Duodenal mucosa (tissue), 2 donors: ENCODE measurements around the gene KIF13A.

Source experiments
- H3K27ac ChIP-seq: one replicate; pipeline ENCODE4 v1.7.0; 2013; ENCODE audit warnings: low read depth, low read length
- H3K27me3 ChIP-seq, 2 donors: one replicate each; pipeline ENCODE4 v1.7.0; 2013; ENCODE audit warnings: low read length in 2 of 2, control low read depth in 1 of 2; ENCODE audit not compliant: insufficient read depth in 2 of 2, control insufficient read depth in 1 of 2
- H3K36me3 ChIP-seq, 2 donors: one replicate each; pipeline ENCODE4 v1.7.0; 2013; ENCODE audit warnings: low read length in 2 of 2, control low read depth in 1 of 2; ENCODE audit not compliant: insufficient read depth in 2 of 2, control insufficient read depth in 1 of 2
- H3K4me1 ChIP-seq, 2 donors: one replicate each; pipeline ENCODE4 v1.7.0; 2013; ENCODE audit warnings: low read length in 2 of 2, control low read depth in 1 of 2; ENCODE audit not compliant: insufficient read depth in 2 of 2, control insufficient read depth in 1 of 2
- H3K4me3 ChIP-seq, 2 donors: one replicate each; pipeline ENCODE4 v1.7.0; 2013; ENCODE audit warnings: low read length in 2 of 2, low read depth in 1 of 2
- H3K9ac ChIP-seq, 2 donors: one replicate each; pipeline ENCODE4 v1.7.0; 2013; ENCODE audit warnings: low read length in 2 of 2, low read depth in 1 of 2
- H3K9me3 ChIP-seq, 2 donors: one replicate each; pipeline ENCODE4 v1.7.0; 2013; ENCODE audit warnings: low read length in 2 of 2, control low read depth in 1 of 2; ENCODE audit not compliant: control insufficient read depth in 1 of 2

Gene KIF13A

DNA sequence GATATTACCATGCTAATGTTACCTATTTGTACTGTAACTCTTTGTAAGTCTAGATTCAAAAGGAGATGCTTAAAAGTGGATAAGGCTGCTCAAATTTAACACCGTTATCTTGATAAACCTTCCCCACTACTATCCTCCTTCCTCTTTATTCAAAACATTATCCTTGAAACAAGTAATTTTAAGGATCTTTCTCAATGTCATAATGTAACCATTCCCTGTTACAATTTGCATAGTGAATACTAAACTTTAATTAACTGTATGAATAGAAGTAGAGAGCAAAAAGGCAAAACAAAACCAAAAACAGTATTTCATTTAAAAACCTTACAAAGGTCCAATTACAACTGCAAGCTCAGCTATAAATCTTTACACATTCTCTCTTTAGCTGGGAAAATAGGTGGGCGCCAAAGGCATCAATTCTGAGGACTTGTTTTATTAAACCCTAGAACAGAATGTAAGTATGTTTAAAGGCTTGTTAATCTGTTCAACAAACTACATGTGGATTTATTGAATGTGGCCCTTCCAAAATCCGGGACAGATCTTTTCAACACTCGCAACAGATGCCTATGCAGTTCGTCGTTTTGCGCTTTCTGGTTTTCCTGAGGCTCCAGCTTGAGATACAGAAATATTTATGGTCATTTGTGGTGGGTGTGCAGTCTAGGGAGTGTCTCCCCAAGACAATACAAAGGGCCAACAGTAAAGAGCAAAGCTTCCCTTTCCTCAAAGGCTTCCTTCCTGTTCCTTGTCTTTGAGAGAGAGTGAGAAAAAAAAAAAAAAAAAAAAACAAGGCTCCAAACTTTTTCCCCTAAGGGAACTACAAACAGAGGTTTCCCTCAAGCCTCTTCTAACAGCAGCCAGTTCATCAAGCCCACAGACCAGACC is 15.1 kb downstream of the KIF13A start:
- Histone ChIP-seq H3K27ac (no peak overlapping the region), H3K4me3 (no peak overlapping the region), H3K27me3 (no peaks in the 10 kb centered on the region), H3K4me1 (peaks cover 0 to 14% of the 10 kb centered on the region in 2 donors), H3K9me3 (no peaks in the 10 kb centered on the region), H3K9ac (no peak overlapping the region), H3K36me3 (no peaks in the 10 kb centered on the region)

DNA sequence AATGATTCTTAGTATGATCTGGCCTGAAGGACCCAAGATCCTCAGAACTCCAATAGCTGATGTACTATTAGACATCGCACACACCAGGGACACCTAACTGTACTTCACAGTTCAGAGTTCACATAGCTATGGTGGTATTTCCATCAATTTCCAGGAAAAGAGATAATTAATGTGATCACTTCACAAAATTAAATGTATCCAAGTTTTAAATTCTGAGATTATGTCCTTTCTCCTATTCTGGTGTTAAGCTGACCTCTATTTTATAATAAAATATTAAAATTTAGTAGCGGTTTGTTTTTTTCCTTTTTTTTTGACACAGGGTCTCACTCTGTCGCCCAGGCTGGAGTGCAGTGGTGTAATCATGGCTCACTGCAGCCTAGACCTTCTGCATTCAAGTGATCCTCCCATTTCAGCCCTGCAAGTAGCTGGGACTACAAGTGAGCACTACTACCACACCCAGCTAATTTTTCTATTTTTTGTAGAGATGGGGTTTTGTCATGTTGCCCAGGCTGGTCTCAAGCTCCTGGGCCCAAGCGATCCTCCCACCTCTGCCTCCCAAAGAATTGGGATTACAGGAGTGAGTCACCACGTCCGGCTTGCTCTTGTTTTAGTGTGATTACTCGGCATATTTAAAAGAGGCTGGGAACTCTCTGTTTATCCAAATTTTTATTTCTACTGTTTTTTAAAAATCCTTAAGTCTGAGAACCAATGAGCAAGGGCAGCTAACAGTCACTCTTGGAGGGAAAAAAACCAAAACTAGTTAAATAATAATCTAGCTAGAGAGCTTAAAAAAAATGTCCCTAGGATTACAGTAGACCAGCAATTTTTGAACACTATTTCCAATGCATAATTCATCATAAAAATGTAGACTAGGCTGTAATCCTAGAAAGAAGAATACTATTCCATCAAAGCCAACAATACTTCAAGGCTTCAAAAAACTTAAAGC is 16.0 kb downstream of the KIF13A start:
- Histone ChIP-seq H3K27me3 (no peaks in the 10 kb centered on the region), H3K4me1 (peaks cover 0 to 14% of the 10 kb centered on the region in 2 donors), H3K9ac (no peak overlapping the region), H3K36me3 (no peaks in the 10 kb centered on the region), H3K27ac (no peak overlapping the region), H3K9me3 (no peaks in the 10 kb centered on the region), H3K4me3 (no peak overlapping the region)

DNA sequence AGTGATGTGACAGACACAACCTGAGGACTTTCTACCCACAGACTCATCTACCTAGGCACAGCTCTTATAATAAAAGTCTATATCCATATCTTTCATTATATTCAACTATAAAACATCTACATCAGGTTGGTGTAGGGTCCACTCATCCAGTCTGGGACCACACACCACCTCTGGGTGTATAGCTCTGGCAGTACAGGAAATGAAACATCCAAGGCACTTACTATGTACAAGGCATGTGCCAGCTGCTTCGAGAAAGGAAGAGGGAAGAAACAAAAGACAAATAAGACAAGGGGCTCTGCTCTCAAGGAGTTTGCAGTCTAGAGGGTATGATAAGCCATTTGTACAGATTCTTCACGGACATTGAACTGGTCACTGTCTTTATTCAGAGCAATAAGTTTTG is 18.6 kb downstream of the KIF13A start:
- Histone ChIP-seq H3K27ac (no peak overlapping the region), H3K9me3 (no peaks in the 10 kb centered on the region), H3K9ac (no peak overlapping the region), H3K27me3 (no peaks in the 10 kb centered on the region), H3K4me3 (no peak overlapping the region), H3K4me1 (peaks cover 0 to 24% of the 10 kb centered on the region in 2 donors), H3K36me3 (no peaks in the 10 kb centered on the region)

DNA sequence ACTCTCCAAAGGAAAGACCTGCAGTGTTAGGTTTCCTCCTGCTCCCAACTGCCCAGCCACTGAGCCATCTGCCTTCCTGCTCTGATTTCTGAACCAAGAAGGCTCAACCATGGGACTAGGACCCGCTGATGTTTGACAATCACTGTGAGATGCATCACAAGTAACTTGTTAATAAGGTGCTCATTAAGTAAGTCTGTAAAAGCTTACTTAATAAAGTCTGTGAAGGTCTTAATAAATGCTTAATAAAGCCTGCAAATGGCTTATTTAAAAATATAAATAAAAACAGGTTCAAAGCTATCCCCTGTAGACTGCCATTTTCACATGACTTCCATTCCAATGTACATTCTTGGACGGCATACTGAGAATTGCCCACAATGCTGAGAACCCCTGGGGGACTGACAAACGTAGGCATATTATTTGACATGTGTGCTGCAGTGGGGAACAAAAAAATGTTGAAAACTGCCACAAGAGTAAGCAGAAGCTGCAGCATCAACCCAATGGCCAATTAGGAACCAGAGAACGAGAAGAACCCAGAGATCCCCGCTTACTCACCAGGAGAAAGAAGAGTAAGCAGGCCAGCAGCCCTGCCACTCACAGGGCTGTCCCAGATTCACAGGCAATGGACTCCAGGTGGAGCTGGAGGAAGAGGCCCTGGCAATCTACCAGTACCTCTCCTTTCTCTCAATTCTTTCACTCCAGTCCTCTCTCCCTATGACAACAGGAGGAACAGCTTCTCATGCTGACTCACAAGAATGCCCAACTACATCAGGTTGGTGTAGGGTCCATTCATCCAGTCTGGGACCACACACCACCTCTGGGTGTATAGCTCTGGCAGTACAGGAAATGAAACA is 19.5 kb downstream of the KIF13A start:
- H3K4me1 ChIP-seq: peaks cover 0 to 21% of the 10 kb centered on the region in 2 donors
- no peak overlapping the region for H3K4me3 ChIP-seq
- H3K27me3 ChIP-seq: no peaks in the 10 kb centered on the region

GRCh38 chr6:17966451-17966850 is 21.0 kb downstream of the KIF13A start:
- H3K4me1 ChIP-seq: peaks cover 0 to 10% of the 10 kb centered on the region in 2 donors
- H3K36me3 ChIP-seq: no peaks in the 10 kb centered on the region
- H3K27ac ChIP-seq: no peak overlapping the region
- no peaks in the 10 kb centered on the region for H3K9me3 ChIP-seq
- H3K9ac ChIP-seq: no peak overlapping the region
- no peaks in the 10 kb centered on the region for H3K27me3 ChIP-seq
- no peak overlapping the region for H3K4me3 ChIP-seq

More for the DNA sequence above, 19.5 kb downstream of the KIF13A start:
- Histone ChIP-seq H3K9ac (no peak overlapping the region), H3K36me3 (no peaks in the 10 kb centered on the region), H3K9me3 (no peaks in the 10 kb centered on the region), H3K27ac (no peak overlapping the region)

DNA sequence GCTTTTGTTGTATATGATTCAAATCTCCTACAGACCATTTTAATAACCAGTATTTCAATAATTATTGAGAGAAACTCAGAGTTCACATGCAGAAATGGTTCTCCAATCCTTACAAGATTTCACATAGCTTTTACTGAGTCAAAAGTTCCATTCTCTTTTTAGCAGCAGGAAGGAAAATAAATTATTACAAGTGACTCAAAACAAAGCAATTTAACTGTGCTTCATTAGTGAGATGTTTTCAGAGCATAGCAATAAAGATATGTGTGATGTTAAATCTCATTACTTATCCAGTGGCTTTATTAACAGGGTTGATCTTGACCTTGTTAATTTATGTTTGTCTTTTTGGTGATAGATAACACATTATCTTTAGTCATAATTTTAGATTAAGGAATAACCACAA is 22.0 kb downstream of the KIF13A start:
- no peak overlapping the region for H3K27ac ChIP-seq

DNA sequence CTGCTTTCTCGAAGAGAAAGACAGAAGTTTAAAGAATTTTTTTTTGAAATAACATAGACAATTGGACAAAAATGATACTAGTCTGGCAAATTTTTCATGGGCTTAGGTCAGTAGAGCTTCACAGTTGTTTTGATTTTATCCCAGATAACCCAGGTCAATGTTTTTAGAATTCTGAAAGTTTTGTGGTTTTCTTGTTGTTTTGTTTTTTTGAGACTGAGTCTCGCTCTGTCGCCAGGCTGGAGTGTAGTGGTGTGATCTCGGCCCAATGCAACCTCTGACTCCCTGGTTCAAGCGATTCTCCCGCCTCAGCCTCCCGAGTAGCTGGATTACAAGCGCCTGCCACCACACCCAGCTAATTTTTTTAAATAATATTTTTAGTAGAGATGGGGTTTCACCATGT is 22.8 kb downstream of the KIF13A start:
- Histone ChIP-seq H3K4me3 (no peak overlapping the region), H3K4me1 (peaks cover 0 to 10% of the 10 kb centered on the region in 2 donors), H3K27ac (no peak overlapping the region), H3K27me3 (no peaks in the 10 kb centered on the region), H3K9ac (no peak overlapping the region), H3K36me3 (no peaks in the 10 kb centered on the region), H3K9me3 (no peaks in the 10 kb centered on the region)

More for the DNA sequence above, 22.0 kb downstream of the KIF13A start:
- Histone ChIP-seq H3K4me3 (no peak overlapping the region), H3K36me3 (no peaks in the 10 kb centered on the region), H3K4me1 (peaks cover 0 to 10% of the 10 kb centered on the region in 2 donors), H3K27me3 (no peaks in the 10 kb centered on the region), H3K9me3 (no peaks in the 10 kb centered on the region), H3K9ac (no peak overlapping the region)

DNA sequence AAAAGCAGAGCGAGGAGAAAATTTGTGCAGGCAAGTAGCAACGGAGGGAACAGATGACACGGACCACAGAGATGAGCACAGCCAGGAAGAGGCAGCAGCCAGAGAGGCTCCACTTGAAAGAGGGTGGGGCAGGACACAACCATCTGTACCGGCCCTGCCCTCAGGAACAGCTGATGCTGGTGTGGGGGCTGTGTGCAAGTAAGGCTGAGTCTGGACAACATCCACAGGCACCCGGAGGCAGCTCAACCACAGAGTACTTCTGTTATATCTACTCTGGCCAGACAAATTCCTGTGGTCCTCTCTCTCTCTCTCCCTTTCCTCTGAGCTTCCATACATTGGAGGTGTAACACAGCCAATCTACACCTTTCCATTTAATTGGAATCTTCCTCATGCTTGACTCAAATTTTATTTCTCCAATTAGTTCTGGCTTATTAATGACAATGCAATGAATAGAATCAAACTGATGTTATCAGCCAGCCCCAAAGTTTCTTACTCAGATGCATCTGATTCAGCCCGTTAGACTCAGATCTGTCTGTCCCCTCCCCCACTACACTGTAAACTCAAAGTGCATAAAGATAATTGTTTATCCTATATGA is 24.9 kb downstream of the KIF13A start:
- Histone ChIP-seq H3K4me1 (peaks cover 0 to 10% of the 10 kb centered on the region in 2 donors), H3K27ac (no peak overlapping the region), H3K4me3 (no peak overlapping the region), H3K36me3 (no peaks in the 10 kb centered on the region), H3K9ac (no peak overlapping the region), H3K9me3 (no peaks in the 10 kb centered on the region), H3K27me3 (no peaks in the 10 kb centered on the region)

DNA sequence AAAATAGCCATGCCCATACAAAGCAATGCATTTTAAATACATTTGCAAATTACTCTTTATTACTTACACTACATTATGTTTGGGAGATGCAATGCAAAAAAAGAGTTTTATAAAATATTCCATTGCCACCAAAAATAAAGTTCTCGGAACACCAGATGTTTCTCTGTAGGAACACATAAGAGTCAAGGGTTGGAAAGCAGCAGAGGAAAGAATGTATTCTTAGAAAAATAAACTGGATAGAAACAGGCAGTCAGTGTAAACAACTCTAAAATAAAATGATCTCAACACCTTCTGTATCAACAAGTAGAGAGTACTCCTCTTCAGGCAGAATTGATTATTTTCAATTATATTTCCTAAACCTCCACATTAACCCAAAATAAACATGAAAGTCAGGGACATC is 28.1 kb downstream of the KIF13A start:
- Histone ChIP-seq H3K27me3 (no peaks in the 10 kb centered on the region), H3K36me3 (no peaks in the 10 kb centered on the region), H3K4me1 (no peaks in the 10 kb centered on the region), H3K27ac (no peak overlapping the region), H3K9ac (no peak overlapping the region), H3K4me3 (no peak overlapping the region), H3K9me3 (no peaks in the 10 kb centered on the region)
